Upper lobe of left lung (tissue), 6 donors: Measurements from ENCODE around the gene ASCC3. TPM values are rescaled to one million over a fixed set of nuclear protein-coding genes. Genes with fewer than 3 reads are reported as not detected.

Source experiments
- ATAC-seq, 2 donors: fragments of 200-7000 bp; cut with Tn5 transposase; one replicate each; pipeline ENCODE4 v1.9.1; 2022; ENCODE audit warnings: mild to moderate bottlenecking in 2 of 2, moderate library complexity in 2 of 2; ENCODE audit not compliant: low FRiP score in 2 of 2
- DNase-seq, 2 donors: peaks; one replicate each; pipeline ENCODE4 v3.0.0-alpha.2; 2019 to 2020
- H3K27ac ChIP-seq, 4 donors: fragments of 200-600 bp; sonication (generic); one replicate each; pipeline ENCODE4 v1.5.1; 2016 to 2019
- H3K27me3 ChIP-seq, 4 donors: fragments of 200-600 bp; sonication (generic); one replicate each; pipeline ENCODE4 v1.5.1; 2017 to 2019
- H3K36me3 ChIP-seq, 4 donors: fragments of 200-600 bp; sonication (generic); one replicate each; pipeline ENCODE4 v1.5.1; 2016 to 2019
- H3K4me1 ChIP-seq, 4 donors: fragments of 200-600 bp; sonication (generic); one replicate each; pipeline ENCODE4 v1.5.1; 2018 to 2019
- H3K4me3 ChIP-seq, 4 donors: fragments of 200-600 bp; sonication (generic); one replicate each; pipeline ENCODE4 v1.5.1; 2017 to 2019; ENCODE audit warnings: mild to moderate bottlenecking in 2 of 4, moderate library complexity in 1 of 4
- H3K9me3 ChIP-seq, 4 donors: fragments of 200-600 bp; sonication (generic); one replicate each; pipeline ENCODE4 v1.5.1; 2018 to 2019
- EP300 ChIP-seq, 4 donors: sonication (generic); formaldehyde crosslinking; IDR thresholded peaks; one replicate each; pipeline ENCODE4 v1.5.1; 2017; ENCODE audit warnings: antibody characterized with exemption in 4 of 4, control low read depth in 2 of 4
- POLR2A ChIP-seq, 4 donors: fragments of 450-650 bp; IDR thresholded peaks; one replicate each; pipeline ENCODE4 v1.5.1; 2016 to 2017; ENCODE audit warnings: antibody characterized with exemption in 4 of 4, mild to moderate bottlenecking in 2 of 4
- POLR2AphosphoS5 ChIP-seq, 2 donors: sonication (generic); formaldehyde crosslinking; IDR thresholded peaks; one replicate each; pipeline ENCODE4 v1.5.1; 2017; ENCODE audit warnings: antibody characterized with exemption in 2 of 2
- WGBS, 2 donors: methylation state at CpG; one replicate each; pipeline ENCODE4 v1.1.5; 2017 to 2018; 5-methylcytosine and 5-hydroxymethylcytosine counted together
- total RNA-seq, 6 donors: library from RNA; depleted of rRNA in 4 of 6; stranded (reverse); fragments of >200 nt in 4 of 6; gene quantifications; one replicate each; pipeline versions ENCODE4 v1.1.0 to v1.2.1, GENCODE V29; 2016 to 2021
- TF ChIP-seq, protein P1 (sequence below), 6 experiments: fragments of 450-650 bp in 4 of 6; fragments of 200-600 bp in 2 of 6; sonication (generic) in 2 of 6; IDR thresholded peaks; one replicate each; pipeline ENCODE4 v1.5.1; 2016 to 2019; ENCODE audit warnings: antibody characterized with exemption in 6 of 6
- donor health status: DM: no; HTN: no; CAD: no; lungs with moderate emphysema.
- donor health status: DM: no; HTN: yes; CAD: no; lungs with severe emphysema.

ASCC3 gene
- total RNA-seq, 6 donors from 2014 or later = 18.4 to 52.2 (median 33.9) TPM

DNA sequence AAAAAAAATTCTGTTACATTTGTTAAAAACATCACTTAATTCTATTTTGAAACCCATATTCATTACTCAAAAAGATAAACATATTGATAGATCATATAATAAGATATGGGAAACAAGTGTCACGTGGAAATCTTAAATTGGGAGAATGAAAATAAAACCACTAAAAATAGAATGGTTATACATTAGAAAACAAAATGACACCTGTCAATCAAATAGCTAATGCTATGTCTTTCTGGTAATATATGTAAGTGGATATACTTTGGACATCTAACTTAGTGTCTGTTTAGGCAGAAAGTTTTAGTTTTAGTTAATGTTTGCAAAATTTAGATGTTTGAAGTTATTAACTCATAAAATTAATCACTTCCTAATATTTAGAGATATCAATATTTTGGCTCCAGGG lies 321.3 kb downstream of the ASCC3 start:
- TF ChIP-seq POLR2AphosphoS5 (IDR thresholded peaks at IDR 0.05) (no peak), POLR2A (IDR thresholded peaks at IDR 0.05) (no peak)
- TF ChIP-seq, protein P1, sequence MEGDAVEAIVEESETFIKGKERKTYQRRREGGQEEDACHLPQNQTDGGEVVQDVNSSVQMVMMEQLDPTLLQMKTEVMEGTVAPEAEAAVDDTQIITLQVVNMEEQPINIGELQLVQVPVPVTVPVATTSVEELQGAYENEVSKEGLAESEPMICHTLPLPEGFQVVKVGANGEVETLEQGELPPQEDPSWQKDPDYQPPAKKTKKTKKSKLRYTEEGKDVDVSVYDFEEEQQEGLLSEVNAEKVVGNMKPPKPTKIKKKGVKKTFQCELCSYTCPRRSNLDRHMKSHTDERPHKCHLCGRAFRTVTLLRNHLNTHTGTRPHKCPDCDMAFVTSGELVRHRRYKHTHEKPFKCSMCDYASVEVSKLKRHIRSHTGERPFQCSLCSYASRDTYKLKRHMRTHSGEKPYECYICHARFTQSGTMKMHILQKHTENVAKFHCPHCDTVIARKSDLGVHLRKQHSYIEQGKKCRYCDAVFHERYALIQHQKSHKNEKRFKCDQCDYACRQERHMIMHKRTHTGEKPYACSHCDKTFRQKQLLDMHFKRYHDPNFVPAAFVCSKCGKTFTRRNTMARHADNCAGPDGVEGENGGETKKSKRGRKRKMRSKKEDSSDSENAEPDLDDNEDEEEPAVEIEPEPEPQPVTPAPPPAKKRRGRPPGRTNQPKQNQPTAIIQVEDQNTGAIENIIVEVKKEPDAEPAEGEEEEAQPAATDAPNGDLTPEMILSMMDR (IDR thresholded peaks at IDR 0.05) = no peak
- WGBS, 2 donors = 86 to 87% methylated on average over 1 of the region's 1 CpG
- no peaks in the 10 kb centered on the region for H3K9me3 ChIP-seq
- no peaks in the 10 kb centered on the region for H3K36me3 ChIP-seq
- H3K27ac ChIP-seq = no peak overlapping the region
- no peak overlapping the region for H3K4me3 ChIP-seq
- DNase-seq (no peak), ATAC-seq (no peak)
- H3K27me3 ChIP-seq = no peaks in the 10 kb centered on the region
- no peaks in the 10 kb centered on the region for H3K4me1 ChIP-seq

DNA sequence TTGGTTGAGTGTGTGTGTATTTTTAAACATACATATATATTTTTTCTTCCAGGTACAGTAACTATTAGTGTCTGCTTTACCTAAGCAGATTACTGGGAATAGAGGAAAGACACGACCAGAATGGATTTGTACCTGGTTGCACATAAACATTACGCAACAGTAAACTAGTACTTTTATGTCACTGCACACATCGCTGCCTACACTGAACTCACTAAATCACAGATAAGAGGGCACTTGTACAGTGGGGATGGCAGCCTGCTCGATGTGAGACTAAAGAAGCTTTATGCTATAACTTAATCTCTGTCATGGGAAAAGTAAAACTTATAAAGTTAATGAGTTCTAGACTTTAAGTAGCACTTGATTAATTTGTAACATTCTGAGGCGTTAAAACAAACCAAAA lies 326.9 kb downstream of the ASCC3 start:
- Histone ChIP-seq H3K9me3 (no peaks in the 10 kb centered on the region), H3K4me1 (peaks cover 0 to 5% (median 1%) of the 10 kb centered on the region in 4 donors), H3K27me3 (no peaks in the 10 kb centered on the region), H3K36me3 (no peaks in the 10 kb centered on the region), H3K4me3 (no peak overlapping the region), H3K27ac (no peak overlapping the region)
- TF ChIP-seq, protein P1 (IDR thresholded peaks at IDR 0.05) = no peak
- TF ChIP-seq POLR2AphosphoS5 (IDR thresholded peaks at IDR 0.05) = no peak
- no peak for TF ChIP-seq POLR2A (IDR thresholded peaks at IDR 0.05)
- no peak for TF ChIP-seq EP300 (IDR thresholded peaks at IDR 0.05)
- no peak for ATAC-seq
- DNase-seq = no peak
- WGBS, 2 donors = 63 to 66% methylated on average over 5 of the region's 5 CpGs

DNA sequence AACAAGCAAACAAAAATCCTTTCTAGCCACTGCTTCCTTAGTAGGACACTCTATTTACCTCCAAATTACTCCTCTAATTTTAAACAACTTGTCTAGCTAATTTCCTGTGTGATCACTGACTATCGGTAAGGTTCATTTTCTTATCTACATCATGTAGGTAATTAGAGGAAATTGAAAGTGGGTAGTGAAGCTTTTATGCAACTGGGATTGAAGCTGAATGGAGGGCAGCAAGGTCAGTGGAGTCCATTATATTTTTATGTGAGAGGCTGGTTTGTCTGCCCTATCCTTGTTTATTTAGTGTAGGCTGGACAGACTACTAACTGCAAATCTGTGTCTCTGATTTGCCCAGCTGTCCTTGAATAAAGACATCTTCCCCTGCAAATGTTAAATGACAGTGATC lies 327.9 kb downstream of the ASCC3 start:
- Histone ChIP-seq H3K27me3 (no peaks in the 10 kb centered on the region), H3K4me3 (no peak overlapping the region), H3K36me3 (no peaks in the 10 kb centered on the region), H3K4me1 (peaks cover 0 to 5% (median 1%) of the 10 kb centered on the region in 4 donors), H3K9me3 (no peaks in the 10 kb centered on the region), H3K27ac (no peak overlapping the region)
- TF ChIP-seq POLR2AphosphoS5 (IDR thresholded peaks at IDR 0.05) (no peak), POLR2A (IDR thresholded peaks at IDR 0.05) (no peak), EP300 (IDR thresholded peaks at IDR 0.05) (no peak)
- TF ChIP-seq, protein P1 (IDR thresholded peaks at IDR 0.05) = no peak
- ATAC-seq (no peak), DNase-seq (no peak)
- 28 to 32% methylated on average over 1 of the region's 1 CpG for WGBS, 2 donors

DNA sequence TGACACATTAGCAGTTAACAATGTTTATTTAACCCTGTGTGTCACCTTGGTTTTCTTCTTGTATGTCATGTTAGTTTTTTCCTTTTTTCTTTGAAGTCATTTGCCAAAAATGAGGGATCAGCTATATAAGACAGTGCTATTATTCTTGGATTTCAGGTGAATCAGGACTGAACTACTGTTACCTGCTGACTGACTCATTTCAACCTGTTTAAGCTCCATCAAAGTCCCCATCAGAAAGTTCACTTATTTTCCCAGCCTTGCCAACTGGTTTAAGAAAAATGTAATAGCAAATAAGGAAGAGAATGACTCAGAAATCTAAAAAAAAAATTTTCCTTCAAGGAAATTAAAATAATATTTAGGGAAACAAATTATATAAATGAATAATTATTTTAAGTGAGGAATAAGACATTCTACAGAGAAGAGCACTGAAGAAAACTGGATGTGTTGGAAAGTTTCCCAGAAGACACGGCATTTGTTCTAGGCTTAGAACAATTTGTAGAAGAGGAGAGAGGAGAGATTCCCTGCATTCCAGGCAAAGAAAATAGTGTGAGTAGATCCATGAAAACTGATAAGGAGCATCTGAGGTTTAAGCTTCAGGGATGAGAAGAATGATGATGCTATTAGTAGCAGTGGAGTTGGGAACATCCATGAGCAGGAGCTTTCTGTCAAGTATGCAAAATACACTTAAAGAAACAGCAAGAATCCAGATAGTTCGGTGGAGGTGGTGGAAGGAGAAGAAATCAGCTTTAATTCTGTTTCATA lies 331.5 kb downstream of the ASCC3 start:
- Histone ChIP-seq H3K27ac (no peak overlapping the region), H3K36me3 (no peaks in the 10 kb centered on the region), H3K4me1 (peaks cover 0 to 5% (median 1%) of the 10 kb centered on the region in 4 donors), H3K27me3 (no peaks in the 10 kb centered on the region), H3K4me3 (no peak overlapping the region), H3K9me3 (no peaks in the 10 kb centered on the region)
- TF ChIP-seq POLR2AphosphoS5 (IDR thresholded peaks at IDR 0.05) (no peak), EP300 (IDR thresholded peaks at IDR 0.05) (no peak), POLR2A (IDR thresholded peaks at IDR 0.05) (no peak)
- TF ChIP-seq, protein P1 (IDR thresholded peaks at IDR 0.05) = no peak
- WGBS, 2 donors = 80 to 93% methylated on average over 2 of the region's 2 CpGs
- DNase-seq = no peak
- no peak for ATAC-seq

DNA sequence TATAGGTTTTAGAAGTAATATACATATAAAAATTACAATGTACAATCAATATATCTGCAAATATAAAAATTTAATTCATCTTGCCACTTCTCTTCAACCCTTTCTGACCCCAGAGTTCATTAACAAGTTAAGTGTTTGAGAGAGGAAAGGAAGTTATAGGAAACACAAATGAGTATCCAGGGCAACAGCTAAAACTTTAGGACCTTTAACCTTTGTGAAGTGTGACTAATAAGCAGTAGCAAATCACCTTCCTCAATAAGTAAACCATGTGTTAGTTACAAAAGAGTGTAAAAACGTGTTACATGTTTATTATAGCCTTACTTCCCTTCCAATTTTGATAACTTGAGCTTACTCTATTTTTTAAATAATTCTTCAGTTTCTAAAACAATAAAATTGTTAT lies 343.0 kb downstream of the ASCC3 start:
- H3K4me3 ChIP-seq = no peak overlapping the region
- no peak for DNase-seq
- no peak overlapping the region for H3K27ac ChIP-seq
- WGBS, 2 donors = 33 to 34% methylated on average over 1 of the region's 1 CpG
- H3K9me3 ChIP-seq = no peaks in the 10 kb centered on the region
- no peaks in the 10 kb centered on the region for H3K27me3 ChIP-seq
- ATAC-seq = no peak
- no peaks in the 10 kb centered on the region for H3K4me1 ChIP-seq
- peaks cover 0 to 8% (median 0%) of the 10 kb centered on the region in 4 donors for H3K36me3 ChIP-seq
- no peak for TF ChIP-seq EP300 (IDR thresholded peaks at IDR 0.05)
